Epidermal melanocyte (primary cell): ENCODE data around the gene PGP.
A peak's percentile ranks its signal among the peaks of the same experiment; 100 is the strongest.
"Not testable (repeated sequence)": the region's sequence is repeated elsewhere in the genome, so short reads cannot be mapped to it uniquely, and the experiment has no call there.

Experiments
- DNase-seq: peaks from one replicate; pipeline ENCODE4 v3.0.0; 2011; ENCODE audit warnings: low spot score; ENCODE audit not compliant: insufficient read length

Gene PGP

GRCh38 chr16:2223221-2223941 lies 8.7 kb upstream of the PGP start, which contains the start of gene E4F1:
Gene E4F1 (plus strand): TSS chr16:2223591. CDS start chr16:2223614, 23 bp downstream.
- DNase-seq, result peak; percentile 100

- DNase-seq, result no peak
Observed at GRCh38 chr16:2216330-2216729, 1.7 kb upstream of the PGP start.

GRCh38 chr16:2213817-2214718 lies 572 bp downstream of the PGP start:
- no peak for DNase-seq

- no peak for DNase-seq
Observed at GRCh38 chr16:2212362-2213324, 2.0 kb downstream of the PGP start.

- DNase-seq, result no peak
Observed at GRCh38 chr16:2211923-2212347, 2.7 kb downstream of the PGP start.

GRCh38 chr16:2210386-2211365 lies 4.0 kb downstream of the PGP start, which contains the start of gene BRICD5:
Gene BRICD5 (minus strand): TSS chr16:2210863. CDS start chr16:2210833, 30 bp downstream.
- no peak for DNase-seq

- no peak for DNase-seq
Observed at GRCh38 chr16:2210009-2210332, 4.7 kb downstream of the PGP start.

- DNase-seq, result no peak
Observed at GRCh38 chr16:2209258-2210008, 5.2 kb downstream of the PGP start.

- no peak for DNase-seq
Observed at GRCh38 chr16:2208772-2209171, 5.9 kb downstream of the PGP start.

- DNase-seq, result no peak
Observed at GRCh38 chr16:2208308-2208707, 6.3 kb downstream of the PGP start.

GRCh38 chr16:2207872-2208271 lies 6.8 kb downstream of the PGP start:
- DNase-seq, result no peak

- DNase-seq, result no peak
Observed at GRCh38 chr16:2206780-2207433, 7.7 kb downstream of the PGP start.

- no peak for DNase-seq
Observed at GRCh38 chr16:2206420-2206779, 8.2 kb downstream of the PGP start.

GRCh38 chr16:2205967-2206313 lies 8.7 kb downstream of the PGP start:
- no peak for DNase-seq

GRCh38 chr16:2205104-2205966 lies 9.3 kb downstream of the PGP start, which contains the start of gene MLST8:
Gene MLST8 (plus strand): TSS chr16:2205454. CDS start chr16:2206086, 632 bp downstream.
- DNase-seq, result peak; percentile 99

GRCh38 chr16:2204416-2205103 lies 10.1 kb downstream of the PGP start:
- DNase-seq, result no peak

- DNase-seq, result not testable (repeated sequence)
Observed at GRCh38 chr16:2203119-2203688, 11.4 kb downstream of the PGP start.
